ENCODE results near the gene ZNF536.

Gene ZNF536

DNA sequence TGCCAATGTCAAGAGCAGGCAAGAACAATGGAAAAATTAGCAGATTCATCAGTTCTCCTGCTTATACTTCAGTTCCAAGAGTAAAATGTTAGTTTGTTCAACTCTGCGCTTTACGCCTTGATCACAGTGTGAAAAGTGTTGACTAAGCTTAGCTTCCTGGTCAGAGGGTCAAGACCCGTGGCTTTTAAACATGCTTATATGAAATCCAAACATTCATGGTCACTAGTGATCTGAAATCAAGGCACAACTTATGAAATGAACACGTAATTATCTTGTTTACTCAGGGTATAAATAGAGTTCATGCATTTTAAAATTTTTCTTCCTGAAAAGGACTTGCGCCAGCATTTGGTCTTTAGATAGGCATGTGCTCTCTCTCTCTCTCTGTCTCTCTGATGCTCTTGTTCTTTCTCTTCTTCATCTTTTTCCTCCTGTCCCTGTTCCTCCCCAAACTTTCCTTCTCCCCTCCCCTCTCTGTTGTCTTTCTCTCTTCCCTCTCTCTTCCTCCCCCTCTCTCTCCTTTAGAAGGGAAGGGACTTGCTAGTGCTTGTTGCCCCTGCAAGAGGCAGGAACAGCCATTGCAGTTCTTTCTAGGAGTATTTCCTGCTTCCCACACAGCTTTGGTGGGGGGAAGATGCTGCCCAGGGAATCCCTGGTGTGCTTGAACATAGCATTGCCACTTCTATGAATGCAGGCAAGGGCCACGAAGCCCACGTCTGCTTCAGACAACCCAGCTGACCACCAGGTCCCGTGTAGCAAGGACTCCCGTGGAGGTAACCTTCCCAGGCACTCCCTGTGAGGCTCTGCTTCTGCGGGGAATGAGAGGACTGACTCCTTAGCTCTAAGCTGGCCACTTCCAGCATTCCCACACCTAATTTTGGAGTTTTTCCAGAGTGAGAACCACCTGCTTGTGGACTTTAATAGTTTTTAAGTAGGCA is 7.1 kb upstream of the ZNF536 start:
- no peak for DNase-seq

DNA sequence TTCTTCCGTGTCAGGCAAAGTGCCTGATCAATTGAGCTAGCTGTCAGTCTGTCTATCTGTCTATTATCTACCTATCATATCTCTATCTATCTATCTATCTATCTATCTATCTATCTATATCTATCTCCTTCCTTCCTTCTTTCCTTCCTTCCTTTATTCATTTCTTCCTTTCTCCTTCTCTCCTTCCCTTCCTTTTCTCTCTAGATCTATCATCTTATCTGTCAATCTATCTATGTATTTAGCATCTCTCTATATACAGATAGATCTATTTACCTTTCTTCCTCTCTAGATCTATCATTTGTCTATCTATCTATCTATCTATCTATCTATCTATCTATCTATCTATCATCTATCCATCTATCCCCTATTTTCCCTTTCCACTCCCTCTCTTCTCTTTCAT is 5.9 kb upstream of the ZNF536 start:
- no peak for DNase-seq

DNA sequence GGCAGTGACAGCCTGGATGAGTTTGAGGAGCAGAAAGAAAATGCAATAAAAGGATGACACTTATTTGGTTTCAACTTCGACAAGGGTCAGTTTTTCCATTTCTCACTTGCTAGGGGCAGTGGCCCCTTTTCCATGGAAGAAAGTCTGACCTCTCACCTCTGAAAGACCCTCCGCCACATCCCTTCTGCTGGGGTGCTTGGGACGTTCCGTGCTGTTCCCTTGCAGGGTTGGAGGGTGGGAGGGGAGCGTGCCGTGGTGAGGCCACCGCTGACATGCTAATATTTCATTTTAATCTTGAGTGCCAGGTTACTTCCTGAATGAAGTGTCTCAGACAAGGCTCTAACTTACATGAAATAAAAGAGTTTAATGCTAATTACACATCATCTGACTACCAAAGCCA is 5.2 kb upstream of the ZNF536 start:
- DNase-seq, result no peak

DNA sequence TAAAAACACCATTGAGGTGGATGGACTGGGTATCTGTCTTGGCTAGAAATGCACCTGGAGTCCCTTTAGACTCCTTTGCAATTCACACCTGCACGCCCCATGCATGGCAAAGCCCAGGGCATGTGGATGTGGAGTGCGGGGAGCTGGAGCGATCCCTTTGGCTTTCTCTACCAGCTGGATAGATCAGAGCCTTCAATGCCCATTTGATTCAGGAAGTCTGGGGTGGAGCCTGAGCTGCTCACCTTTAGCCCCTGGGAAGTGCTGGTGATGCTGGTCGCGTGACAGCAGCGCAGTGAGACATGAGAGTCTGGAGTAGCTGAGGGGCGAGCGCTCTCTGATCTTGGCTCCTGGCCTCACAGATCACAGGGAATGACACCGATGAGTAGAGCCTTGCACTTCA is 4.8 kb upstream of the ZNF536 start:
- DNase-seq, result no peak

DNA sequence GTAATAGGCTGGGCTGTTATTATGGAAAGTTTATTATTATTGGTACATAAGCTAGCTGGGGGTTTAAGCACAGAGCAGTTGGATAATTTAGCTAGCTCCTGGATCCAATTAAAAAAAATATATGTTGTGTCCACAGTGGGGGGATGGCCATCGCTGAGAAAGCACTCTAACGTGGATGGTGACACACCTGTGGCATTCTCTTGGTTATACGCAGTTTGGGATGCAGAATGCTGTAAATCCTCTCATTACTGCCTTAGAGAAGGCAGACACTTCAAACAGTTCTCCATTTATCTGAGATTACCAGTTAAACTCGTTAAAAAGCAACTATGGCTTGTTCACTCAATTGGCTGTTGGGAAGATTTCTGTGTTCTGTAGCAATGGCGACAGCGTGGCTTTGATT is 2.4 kb upstream of the ZNF536 start:
- DNase-seq, result no peak

DNA sequence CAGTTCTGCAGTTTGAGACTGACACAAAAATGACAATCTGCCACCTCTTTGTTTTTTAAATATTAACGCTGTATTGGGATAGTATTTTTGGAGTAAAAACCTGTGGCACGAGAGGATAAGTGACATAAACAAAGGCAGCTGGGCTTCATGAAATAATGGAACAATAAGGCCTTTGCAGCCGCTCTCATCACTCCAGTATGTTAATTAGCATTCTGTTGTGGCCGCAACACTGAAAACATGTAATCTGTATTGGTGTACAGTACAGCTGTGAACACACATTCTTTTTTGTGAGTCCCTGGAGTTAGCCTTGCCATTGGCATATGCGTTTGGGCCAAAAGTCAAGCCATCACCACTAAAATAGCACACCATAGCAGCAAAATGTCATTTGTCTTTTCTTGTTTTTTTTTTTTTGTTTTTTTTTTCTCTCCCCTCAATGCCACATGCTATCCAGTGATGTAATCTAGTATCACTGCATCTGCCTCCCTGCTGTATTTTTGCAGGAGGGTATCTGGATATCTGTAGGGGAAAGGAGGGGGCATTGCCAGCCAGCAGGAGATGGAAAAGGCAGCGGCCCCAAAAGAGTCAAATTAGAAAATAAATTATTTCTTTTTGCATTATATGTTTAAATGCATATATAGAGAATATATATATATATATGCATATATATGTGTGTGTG is 885 bp upstream of the ZNF536 start:
- no peak for DNase-seq

DNA sequence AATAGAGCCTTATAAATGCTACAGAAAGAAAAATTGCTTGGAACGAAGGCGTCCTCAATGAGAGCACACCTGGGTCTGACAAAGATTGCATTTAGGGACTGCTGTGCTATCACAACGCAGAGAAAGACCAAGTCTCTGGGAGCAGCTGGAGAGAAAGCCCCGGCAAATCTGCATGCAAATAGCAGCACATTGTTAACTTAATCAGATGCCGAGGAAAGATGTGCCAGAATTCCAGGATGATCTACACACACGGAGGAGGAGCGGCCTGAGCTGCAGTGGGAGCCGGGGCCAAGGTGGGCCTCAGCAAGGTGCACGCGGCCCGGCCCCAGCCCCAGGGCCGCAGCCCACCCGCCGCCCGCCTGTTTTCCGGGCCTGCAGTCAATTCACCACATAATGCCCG is 1.4 kb downstream of the ZNF536 start:
- DNase-seq, result no peak

DNA sequence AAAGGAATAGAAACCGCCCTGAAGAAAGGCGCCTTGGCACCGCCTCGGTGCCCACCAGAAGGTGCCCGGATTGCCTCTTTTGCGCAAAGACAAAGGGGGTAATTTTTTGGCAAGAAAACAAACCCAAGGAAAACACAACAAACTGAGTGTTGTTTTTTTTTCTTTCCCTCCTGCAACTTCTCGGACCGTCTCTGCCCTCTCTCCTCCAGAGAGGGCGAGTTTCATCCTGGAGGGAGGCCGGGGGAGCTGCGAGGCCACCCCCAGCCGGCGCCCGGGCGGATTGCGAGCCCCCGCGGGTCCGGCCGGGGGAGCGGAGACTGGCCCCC is 2.3 kb downstream of the ZNF536 start:
- no peak for DNase-seq

DNA sequence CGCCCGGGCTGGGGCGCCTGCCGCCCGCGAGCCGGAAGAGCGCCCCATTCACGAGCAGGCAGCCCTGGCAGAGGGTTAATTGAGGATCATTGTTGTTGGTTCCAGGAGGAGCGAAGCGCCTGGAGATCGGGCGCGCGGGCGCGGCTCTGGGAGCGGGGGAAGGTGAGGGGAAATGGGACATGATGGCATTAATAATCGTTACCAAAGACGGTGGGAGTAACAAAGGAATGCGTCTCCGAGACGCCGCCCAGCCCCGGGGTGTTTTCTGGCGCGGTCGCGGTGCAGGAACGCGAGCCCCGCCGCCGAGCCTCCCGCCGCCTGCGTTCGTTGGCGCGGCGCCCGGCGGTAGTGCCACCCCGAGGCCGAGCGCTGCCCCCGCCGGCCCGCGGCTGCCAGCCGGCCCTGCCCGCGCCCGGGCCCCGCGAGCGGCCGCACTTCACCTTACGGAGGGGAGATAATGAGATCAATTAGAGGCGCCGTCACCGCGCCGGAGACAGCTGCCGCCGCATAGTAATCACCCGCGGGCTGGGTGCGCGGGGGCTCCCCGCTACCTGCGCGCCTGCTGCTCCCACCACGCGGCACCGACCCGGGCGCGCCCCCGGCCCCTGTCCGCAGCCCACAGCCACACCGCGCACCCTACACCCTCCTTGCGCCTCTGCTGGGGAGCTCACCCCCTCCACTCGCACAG is 2.8 kb downstream of the ZNF536 start:
- no peak for DNase-seq

DNA sequence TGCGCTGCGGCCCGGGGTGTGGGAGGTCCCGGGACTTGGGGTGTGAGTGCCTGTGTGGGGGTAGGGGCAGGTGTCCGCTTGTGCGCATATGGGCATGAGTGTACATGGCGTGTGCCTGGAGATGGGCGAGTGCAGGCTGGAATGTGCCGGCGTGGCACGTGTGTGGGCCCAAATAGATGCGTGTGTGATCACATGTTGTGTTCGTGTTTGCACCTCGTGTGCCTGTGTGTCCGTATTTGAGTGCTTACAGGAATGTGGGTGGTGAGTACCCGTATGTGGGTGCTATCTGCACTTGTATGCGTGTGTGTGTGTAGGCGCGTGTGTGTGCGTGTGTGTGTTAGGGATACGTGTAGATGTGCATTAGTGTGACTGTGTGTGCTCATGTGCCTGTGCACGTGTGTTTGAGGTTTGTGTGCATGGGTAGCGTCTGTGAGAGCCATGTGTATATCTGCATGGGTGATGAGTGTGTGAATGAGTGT is 3.4 kb downstream of the ZNF536 start:
- no peak for DNase-seq

DNA sequence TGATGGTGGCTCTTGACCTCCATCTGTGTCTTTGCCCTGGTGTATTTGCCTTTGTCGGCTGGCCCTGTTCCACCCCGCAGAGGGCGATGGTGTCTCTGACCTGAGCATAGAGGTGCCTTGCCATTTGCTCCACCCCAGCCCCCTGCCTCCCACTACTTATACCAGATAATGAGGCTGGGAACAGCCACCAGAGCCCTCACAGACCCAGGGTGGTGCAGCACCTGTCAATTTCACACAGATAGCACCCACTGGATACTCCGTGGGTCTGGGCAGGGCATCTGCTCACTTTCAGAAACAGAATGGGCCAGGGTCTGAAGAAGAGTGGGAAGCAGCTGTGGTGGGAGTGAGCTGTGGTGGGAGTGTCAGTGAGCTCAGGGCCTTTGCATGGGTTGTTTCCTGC is 4.1 kb downstream of the ZNF536 start:
- DNase-seq, result no peak

DNA sequence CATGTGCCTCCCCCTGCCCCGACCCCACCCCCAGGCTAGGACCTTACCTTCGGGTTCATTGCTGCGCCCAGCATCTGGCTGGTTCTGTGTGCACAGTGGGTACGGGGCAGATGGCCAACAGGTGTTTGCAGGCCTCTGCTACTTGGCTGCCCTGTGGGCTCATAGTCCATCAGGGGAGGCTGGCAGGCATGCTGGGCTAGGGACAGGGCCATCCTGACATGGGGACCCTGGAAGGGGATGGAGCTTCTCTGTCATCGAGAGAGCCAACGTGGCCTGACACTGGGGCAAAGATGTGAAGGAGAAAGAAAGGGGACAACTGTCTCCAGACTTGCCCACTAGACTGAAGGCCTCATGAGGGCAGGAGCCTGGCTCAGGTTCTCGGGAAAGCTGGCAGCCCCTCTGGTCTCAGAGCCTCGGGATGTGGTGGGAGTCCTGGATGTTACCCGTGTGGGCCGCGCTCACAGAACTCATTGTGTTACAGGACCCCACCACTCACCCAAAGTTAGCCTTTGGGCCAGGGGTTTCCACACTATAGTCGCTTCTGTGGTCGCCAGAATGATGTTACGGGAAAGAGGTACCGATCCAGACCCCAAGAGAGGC is 4.7 kb downstream of the ZNF536 start:
- DNase-seq, result no peak

DNA sequence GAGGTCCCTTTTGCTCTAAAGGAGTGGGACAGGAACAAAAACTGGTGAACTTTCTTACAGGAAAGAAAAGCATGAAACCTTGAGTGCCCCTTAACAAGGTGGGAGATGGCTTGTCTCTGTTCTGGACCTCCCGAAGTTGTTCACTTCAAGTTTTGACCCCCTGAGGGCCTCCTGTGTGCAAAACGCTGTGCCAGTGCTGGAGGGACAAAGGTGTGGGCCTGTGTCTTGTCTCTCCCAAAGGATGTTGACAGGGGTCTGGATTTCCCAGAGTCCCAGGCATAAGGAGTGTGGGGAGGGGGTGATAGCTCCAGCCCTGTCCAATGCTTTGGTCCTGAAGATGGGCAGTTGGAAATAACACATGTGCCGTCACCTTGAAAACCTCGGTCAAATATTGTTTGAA is 6.5 kb downstream of the ZNF536 start:
- DNase-seq, result no peak

DNA sequence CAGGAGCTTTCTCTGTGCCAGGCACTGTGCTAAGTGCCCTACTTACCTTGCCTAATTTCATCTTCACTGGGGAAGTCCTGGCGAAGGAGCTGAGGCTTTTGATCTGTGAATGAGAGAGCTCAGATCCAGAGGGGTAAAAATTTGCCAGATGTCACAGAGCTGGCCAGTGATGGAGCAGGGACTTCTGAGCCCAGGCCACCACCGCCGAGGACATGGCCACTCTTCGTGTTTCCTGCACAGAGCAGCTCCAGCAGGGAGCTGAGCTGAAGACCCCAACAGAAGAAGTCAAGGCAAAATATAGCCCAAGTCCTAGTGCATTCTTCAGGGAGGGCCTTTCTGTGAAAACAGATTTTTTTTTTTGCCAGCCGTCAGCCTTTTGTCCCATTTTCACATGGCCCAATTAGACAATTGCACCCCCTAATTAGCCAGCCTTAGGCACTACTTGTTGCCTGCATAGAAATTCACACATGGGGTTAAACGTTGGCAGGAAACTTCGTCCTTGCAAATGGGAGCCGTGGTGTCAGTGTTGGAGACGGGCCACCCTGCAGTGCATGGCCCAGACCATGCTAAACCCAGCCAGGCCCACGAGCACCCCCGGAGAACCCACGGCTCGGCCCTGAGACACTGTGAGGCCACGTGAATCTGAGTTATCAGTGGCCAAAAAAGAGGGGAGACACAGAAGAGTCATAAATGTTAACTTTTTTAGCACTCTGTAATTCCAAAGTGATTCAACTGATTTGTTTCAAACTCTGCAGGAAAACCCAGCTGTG is 7.8 kb downstream of the ZNF536 start:
- no peak for DNase-seq

DNA sequence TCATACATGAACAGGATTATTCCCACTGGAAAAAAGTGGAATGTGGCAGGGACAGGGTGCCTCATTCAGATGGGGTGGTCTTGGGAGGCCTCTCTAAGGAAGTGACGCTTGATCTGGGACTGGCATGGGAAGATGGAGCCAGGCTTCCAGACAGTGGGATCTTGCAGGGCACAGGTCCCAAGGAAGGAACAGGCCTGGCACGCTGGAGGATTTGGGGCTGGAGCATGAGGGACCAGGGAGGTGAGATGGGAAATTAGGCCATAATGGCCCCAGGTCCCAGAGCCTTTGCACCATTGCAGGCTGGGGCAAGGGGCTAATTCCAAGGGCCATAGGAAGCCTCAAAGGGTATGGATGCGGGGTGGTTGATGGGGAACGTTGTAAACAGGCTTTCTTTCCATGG is 9.2 kb downstream of the ZNF536 start:
- DNase-seq, result no peak

DNA sequence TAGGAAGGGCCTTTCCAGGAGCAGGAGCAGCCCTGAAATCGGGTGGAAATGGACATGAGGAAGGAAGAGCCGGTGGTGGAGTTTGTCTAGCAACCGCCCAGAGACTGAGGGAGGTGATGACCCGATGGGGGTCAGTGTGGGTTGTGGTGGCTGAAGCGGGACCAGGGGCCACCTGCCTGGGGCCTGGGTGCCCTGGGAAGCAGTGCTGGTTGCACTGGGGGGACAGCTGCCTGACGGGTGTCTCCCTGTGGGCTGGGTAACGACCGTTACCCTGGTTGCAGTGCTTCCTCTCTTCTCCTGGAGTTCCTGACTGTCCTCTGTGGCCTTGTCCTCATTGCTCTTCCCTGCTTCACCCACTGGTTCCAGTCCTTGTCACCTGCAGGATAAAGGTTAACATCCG is 13.0 kb downstream of the ZNF536 start:
- DNase-seq, result no peak

DNA sequence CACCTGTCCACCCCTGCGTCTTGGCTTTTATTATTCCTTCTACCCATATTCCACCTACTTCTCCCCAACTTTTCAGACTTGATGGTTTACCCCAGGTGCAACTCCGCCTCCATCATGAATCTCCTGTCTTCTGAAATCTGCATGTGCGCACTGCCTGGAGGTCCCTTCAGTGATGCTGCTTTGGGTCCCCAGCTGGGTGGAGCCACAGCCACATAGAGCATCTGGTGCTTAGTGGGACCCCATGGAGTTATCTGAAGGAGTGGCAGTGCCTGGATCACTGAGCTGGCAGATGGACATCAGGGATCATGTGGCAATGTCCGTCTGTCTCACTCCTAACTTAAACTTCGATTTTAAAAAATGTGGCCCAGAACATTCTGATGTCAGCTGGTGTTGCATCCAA is 13.5 kb downstream of the ZNF536 start:
- no peak for DNase-seq

DNA sequence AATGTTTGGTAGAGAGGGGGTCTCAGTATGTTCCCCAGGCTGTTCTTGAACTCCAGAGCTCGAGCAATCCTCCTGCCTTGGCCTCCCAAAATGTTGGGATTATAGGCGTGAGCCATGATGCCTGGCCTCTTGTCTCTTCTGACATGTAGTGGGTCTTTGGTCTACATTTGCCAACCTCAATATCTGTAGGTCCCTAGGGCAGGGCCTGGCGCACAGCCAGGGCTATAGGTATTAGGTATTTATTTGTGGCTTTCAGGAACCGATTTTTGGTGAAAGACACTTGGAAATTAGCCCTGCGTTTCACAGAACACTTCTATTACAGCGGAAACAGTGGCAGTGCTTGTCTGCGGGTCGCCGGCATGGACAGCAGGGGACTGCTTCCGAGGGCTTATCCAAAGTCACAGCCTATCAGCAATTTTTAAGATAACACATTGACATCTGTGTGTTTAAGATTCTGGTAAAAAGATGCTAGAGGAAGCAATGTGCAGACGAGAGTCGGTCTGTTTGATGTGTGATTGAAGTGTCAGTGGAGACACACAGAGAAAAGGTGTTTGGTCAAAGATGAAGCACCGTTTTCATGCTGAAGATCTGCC is 14.5 kb downstream of the ZNF536 start:
- no peak for DNase-seq

DNA sequence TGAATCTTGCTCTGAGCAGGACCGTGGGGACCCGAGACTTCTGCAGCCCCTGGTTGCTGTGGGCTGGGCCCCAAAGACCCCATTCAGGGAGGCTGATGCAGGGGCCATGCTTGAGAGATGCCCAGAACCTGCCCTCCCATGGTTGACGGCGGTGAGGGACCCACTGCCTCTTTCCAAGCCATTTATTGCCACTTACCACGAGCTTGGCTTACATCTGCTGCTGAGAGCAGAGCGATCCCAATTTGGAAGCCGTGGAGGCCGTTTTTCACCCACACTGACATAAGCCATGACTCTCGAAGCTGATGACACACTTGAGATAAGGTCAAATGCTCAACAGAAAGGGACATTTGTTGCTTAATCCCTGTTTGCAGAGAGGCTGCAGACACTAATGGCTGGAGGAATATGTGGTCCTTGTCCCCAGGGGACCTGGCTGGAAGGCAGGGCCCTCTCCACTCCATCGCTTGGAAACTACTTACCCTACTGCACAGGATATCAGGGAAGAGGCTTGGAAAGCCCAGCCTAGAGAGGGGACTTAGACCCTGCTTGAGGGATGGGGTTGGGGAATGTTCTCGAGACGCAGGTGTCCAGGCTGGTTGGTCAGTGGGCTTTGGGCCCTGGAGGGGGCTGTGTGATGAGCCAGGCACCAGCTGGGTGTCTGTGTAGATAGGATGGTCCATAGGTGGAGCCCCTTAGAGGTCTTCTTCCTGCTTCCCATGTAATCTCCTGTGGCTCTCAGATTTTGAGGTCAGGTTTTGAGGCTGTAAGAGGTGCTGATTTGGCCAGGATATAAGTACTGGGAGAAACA is 15.3 kb downstream of the ZNF536 start:
- DNase-seq, result no peak

DNA sequence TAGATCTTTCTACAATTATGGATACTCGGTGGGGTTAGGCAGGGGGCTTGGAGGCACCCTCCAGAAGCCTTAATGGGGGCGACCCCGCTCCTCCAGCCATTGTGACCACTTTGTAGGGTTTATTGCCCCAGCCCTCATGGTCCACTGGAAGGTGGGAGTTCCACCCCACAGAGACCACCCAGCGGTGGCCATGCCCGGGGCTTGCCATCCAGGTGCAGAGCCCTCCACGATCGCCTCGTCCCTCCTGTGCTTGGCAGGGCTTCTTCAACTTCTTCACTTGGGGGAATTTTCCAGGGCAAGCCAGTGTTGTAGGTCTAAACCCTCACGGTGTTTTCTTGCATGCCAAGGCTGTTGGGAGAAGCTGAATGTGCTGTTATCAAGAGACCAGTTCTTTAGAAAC is 16.1 kb downstream of the ZNF536 start:
- DNase-seq, result no peak

DNA sequence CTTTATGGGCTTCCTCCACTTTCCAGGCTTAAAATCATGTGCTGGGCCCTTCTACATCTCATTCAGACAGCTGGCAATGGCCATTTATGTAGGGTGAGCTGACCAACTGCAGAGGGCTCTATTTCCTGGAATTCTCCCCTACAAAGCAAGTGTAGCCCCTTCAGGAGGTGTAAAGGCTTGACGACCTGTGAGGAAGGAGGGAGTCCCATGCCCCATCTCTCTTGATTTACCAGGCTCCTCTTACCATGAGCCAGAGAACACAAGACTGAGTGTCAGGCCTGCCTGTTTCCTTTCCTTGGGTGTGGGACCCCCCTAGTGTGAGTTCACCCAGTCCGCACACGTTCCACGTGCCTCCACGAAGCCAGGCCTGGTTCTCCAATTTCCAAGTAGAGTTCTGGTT is 16.6 kb downstream of the ZNF536 start:
- no peak for DNase-seq
